ENCODE data around the gene ETV2. TPM values are rescaled to one million over a fixed set of nuclear protein-coding genes. Genes with fewer than 3 reads are reported as not detected.

Gene ETV2
- total RNA-seq, 1 donor from 2014 or later, result 0.35 TPM

GRCh38 chr19:35657904-35658700 lies 16.6 kb downstream of the ETV2 start:
- DNase-seq (ENCODE audit: low read depth), result no peak
- no peak overlapping the region for H3K4me3 ChIP-seq (ENCODE audit: low read depth, low read length)

GRCh38 chr19:35661995-35662340 lies 20.4 kb downstream of the ETV2 start:
- no peak overlapping the region for H3K4me3 ChIP-seq (ENCODE audit: low read depth, low read length)
- DNase-seq (ENCODE audit: low read depth), result no peak
- TF ChIP-seq CTCF (conservative IDR thresholded peaks at IDR 0.05; ENCODE audit: low read depth, low read length), result no peak

More at GRCh38 chr19:35657904-35658700, 16.6 kb downstream of the ETV2 start:
- peak; percentile 25 for TF ChIP-seq CTCF (conservative IDR thresholded peaks at IDR 0.05; ENCODE audit: low read depth, low read length)

- no peak for TF ChIP-seq CTCF (conservative IDR thresholded peaks at IDR 0.05; ENCODE audit: low read depth, low read length)
- no peak overlapping the region for H3K4me3 ChIP-seq (ENCODE audit: low read depth, low read length)
- DNase-seq (ENCODE audit: low read depth), result no peak
Measured at GRCh38 chr19:35663981-35664380, 22.4 kb downstream of the ETV2 start.

GRCh38 chr19:35665157-35665556 lies 23.6 kb downstream of the ETV2 start:
- DNase-seq (ENCODE audit: low read depth), result no peak
- no peak overlapping the region for H3K4me3 ChIP-seq (ENCODE audit: low read depth, low read length)
- TF ChIP-seq CTCF (conservative IDR thresholded peaks at IDR 0.05; ENCODE audit: low read depth, low read length), result no peak

GRCh38 chr19:35665604-35666003 lies 24.1 kb downstream of the ETV2 start:
- TF ChIP-seq CTCF (conservative IDR thresholded peaks at IDR 0.05; ENCODE audit: low read depth, low read length), result no peak
- no peak for DNase-seq (ENCODE audit: low read depth)
- no peak overlapping the region for H3K4me3 ChIP-seq (ENCODE audit: low read depth, low read length)

- no peak for TF ChIP-seq CTCF (conservative IDR thresholded peaks at IDR 0.05; ENCODE audit: low read depth, low read length)
Measured at GRCh38 chr19:35666251-35666913, 24.8 kb downstream of the ETV2 start, which contains the start of gene UPK1A. UPK1A (plus strand) TSS chr19:35666517; CDS start chr19:35666813, 296 bp downstream.

More at GRCh38 chr19:35666251-35666913, 24.8 kb downstream of the ETV2 start, which contains the start of gene UPK1A:
- no peak within 1 kb of the TSS for H3K4me3 ChIP-seq (ENCODE audit: low read depth, low read length)
- DNase-seq (ENCODE audit: low read depth), result no peak
